GM23338 (cell line): ENCODE results near the gene EXOC4. TPM values are rescaled to one million over a fixed set of nuclear protein-coding genes. Genes with fewer than 3 reads are reported as not detected.

Experiments used
- ATAC-seq: fragments of 200-7000 bp; cut with Tn5 transposase; 3 replicates; pipeline ENCODE4 v1.9.1; 2020
- DNase-seq: peaks from one replicate; pipeline ENCODE4 v3.0.0-alpha.2; 2015; ENCODE audit warnings: low spot score
- H2AFZ ChIP-seq: fragments of 200-600 bp; sonication (generic); 2 replicates; pipeline ENCODE4 v1.8.0; 2016; ENCODE audit warnings: antibody characterized with exemption, mild to moderate bottlenecking, moderate library complexity
- H3F3A ChIP-seq: fragments of 200-600 bp; sonication (generic); replicated peaks from 2 replicates; pipeline ENCODE4 v1.8.0; 2017; ENCODE audit warnings: antibody characterized with exemption, mixed run types, low read depth
- H3K27ac ChIP-seq: fragments of 200-600 bp; sonication (generic); 2 replicates; pipeline ENCODE4 v1.6.1; 2016; ENCODE audit warnings: low read depth
- H3K27me3 ChIP-seq: fragments of 200-600 bp; sonication (generic); 2 replicates; pipeline ENCODE4 v1.8.0; 2016; ENCODE audit warnings: mild to moderate bottlenecking, mixed run types, moderate library complexity; ENCODE audit not compliant: insufficient read depth
- H3K36me3 ChIP-seq: fragments of 200-600 bp; sonication (generic); 2 replicates; pipeline ENCODE4 v1.8.0; 2016; ENCODE audit warnings: mild to moderate bottlenecking; ENCODE audit not compliant: insufficient read depth
- H3K4me1 ChIP-seq: fragments of 200-600 bp; sonication (generic); 2 replicates; pipeline ENCODE4 v1.8.0; 2016; ENCODE audit warnings: mild to moderate bottlenecking, moderate library complexity; ENCODE audit not compliant: insufficient read depth
- H3K4me2 ChIP-seq: fragments of 200-600 bp; sonication (generic); 2 replicates; pipeline ENCODE4 v1.7.1; 2017; ENCODE audit warnings: mixed run types
- H3K4me3 ChIP-seq: fragments of 200-600 bp; sonication (generic); 2 replicates; pipeline ENCODE4 v1.6.1; 2016; ENCODE audit warnings: mixed run types
- H3K79me2 ChIP-seq: fragments of 200-600 bp; sonication (generic); replicated peaks from 2 replicates; pipeline ENCODE4 v1.8.0; 2017; ENCODE audit warnings: mild to moderate bottlenecking; ENCODE audit not compliant: insufficient read depth
- H3K9me2 ChIP-seq: fragments of 200-600 bp; sonication (generic); 2 replicates; pipeline ENCODE4 v1.8.0; 2017; ENCODE audit not compliant: insufficient read depth
- H4K20me1 ChIP-seq: fragments of 200-600 bp; sonication (generic); replicated peaks from 2 replicates; pipeline ENCODE4 v1.8.0; 2017; ENCODE audit warnings: mild to moderate bottlenecking; ENCODE audit not compliant: insufficient read depth
- H3K27ac Mint-ChIP-seq: 2 replicates; pipeline ENCODE4 v1.8.0; 2020; ENCODE audit warnings: inconsistent platforms, mild to moderate bottlenecking, moderate library complexity, mixed read lengths
- H3K27me3 Mint-ChIP-seq: 3 replicates; pipeline ENCODE4 v1.8.0; 2022; ENCODE audit warnings: low read depth, mild to moderate bottlenecking, moderate library complexity, mixed read lengths, inconsistent platforms; ENCODE audit not compliant: insufficient read depth, poor library complexity
- H3K36me3 Mint-ChIP-seq: 3 replicates; pipeline ENCODE4 v1.8.0; 2021; ENCODE audit warnings: low read depth, mild to moderate bottlenecking, inconsistent platforms, moderate library complexity, mixed read lengths
- H3K4me1 Mint-ChIP-seq: 3 replicates; pipeline ENCODE4 v1.8.0; 2020; ENCODE audit warnings: mild to moderate bottlenecking, inconsistent platforms, mixed read lengths
- H3K4me3 Mint-ChIP-seq: 3 replicates; pipeline ENCODE4 v1.8.0; 2021; ENCODE audit warnings: moderate library complexity, mild to moderate bottlenecking, inconsistent platforms, mixed read lengths
- H3K9me3 Mint-ChIP-seq: 3 replicates; pipeline ENCODE4 v1.8.0; 2020; ENCODE audit warnings: moderate library complexity, mild to moderate bottlenecking, inconsistent platforms, mixed read lengths
- ETS1 ChIP-seq: IDR thresholded peaks from 2 replicates; pipeline ENCODE4 v1.6.1; 2016; ENCODE audit warnings: antibody characterized with exemption
- NANOG ChIP-seq: IDR thresholded peaks from 2 replicates; pipeline ENCODE4 v1.6.1; 2016; ENCODE audit warnings: antibody characterized with exemption, borderline replicate concordance
- POLR2AphosphoS5 ChIP-seq: IDR thresholded peaks from 2 replicates; pipeline ENCODE4 v1.6.1; 2016; ENCODE audit warnings: antibody characterized with exemption, low read depth
- STAT1 ChIP-seq: IDR thresholded peaks from one replicate; pipeline ENCODE4 v1.6.1; 2016; ENCODE audit warnings: antibody characterized with exemption; ENCODE audit not compliant: unreplicated experiment
- ZNF462 ChIP-seq: fragments of 250-450 bp; sonication (Bioruptor Pico); IDR thresholded peaks from 2 replicates; pipeline ENCODE4 v1.5.0; 2020; ENCODE audit warnings: mild to moderate bottlenecking, moderate library complexity
- polyA plus RNA-seq: library from polyadenylated mRNA; unstranded; fragments of >200 nt; fragmentation: Nextera tagmentation; extraction: Ambion mirVana; gene quantifications from 2 replicates; pipeline ENCODE4 v1.2.1, GENCODE V29; 2016
- total RNA-seq: library from RNA; depleted of rRNA; stranded (reverse); fragments of >200 nt; shearing (Covaris generic); gene quantifications from 2 replicates; pipeline ENCODE4 v1.2.3, GENCODE V29; 2014

Gene EXOC4
- total and polyA plus RNA-seq, 2 experiments from 2014 or later: 37.5 to 52.7 TPM

GRCh38 chr7:133690740-133691139, 437.9 kb downstream of the EXOC4 start (continued):
- TF ChIP-seq ZNF462 (CRISPR knock-in tag): no peak
- TF ChIP-seq ETS1: no peak

- peaks cover 12% of the 10 kb centered on the region; the same call in 1 of the 2 replicates for H3K4me1 ChIP-seq
- Mint-ChIP-seq H3K4me3 (no peak overlapping the region), H3K36me3 (no peaks in the 10 kb centered on the region), H3K4me1 (peaks cover 27% of the 10 kb centered on the region), H3K9me3 (no peaks in the 10 kb centered on the region; the same call in 2 of the 3 replicates), H3K27ac (no peak overlapping the region), H3K27me3 (no peaks in the 10 kb centered on the region)
- no peaks in the 10 kb centered on the region for H3F3A ChIP-seq
- ATAC-seq (no peak), DNase-seq (no peak)
- no peaks in the 10 kb centered on the region for H3K79me2 ChIP-seq
- no peaks in the 10 kb centered on the region for H3K36me3 ChIP-seq
- H3K4me3 ChIP-seq: no peak overlapping the region
- H2AFZ ChIP-seq: no peak overlapping the region
- no peak overlapping the region for H3K4me2 ChIP-seq
- H4K20me1 ChIP-seq: no peaks in the 10 kb centered on the region
- H3K27ac ChIP-seq: no peak overlapping the region
- H3K27me3 ChIP-seq: no peaks in the 10 kb centered on the region
- no peaks in the 10 kb centered on the region for H3K9me2 ChIP-seq
- TF ChIP-seq ZNF462 (CRISPR knock-in tag): no peak
- no peak for TF ChIP-seq NANOG
- no peak for TF ChIP-seq ETS1
- no peak for TF ChIP-seq STAT1
- no peak for TF ChIP-seq POLR2AphosphoS5
Measured at GRCh38 chr7:133691727-133692610, 439.1 kb downstream of the EXOC4 start.
